Mesenchymal stem cell (in vitro differentiated cells and primary cell): ENCODE data around the gene TNRC6C.

Experiments used
- DNase-seq: peaks from one replicate; pipeline ENCODE4 v3.0.0-alpha.2; 2013
- H2AFZ ChIP-seq: one replicate; pipeline ENCODE4 v1.6.1; 2013; ENCODE audit warnings: low read depth, mild to moderate bottlenecking, control low read depth, inconsistent platforms, low read length, moderate library complexity
- H2AK5ac ChIP-seq: 2 replicates; pipeline ENCODE4 v1.6.1; 2013; ENCODE audit warnings: low read length, moderate library complexity, mild to moderate bottlenecking, inconsistent platforms; ENCODE audit not compliant: severe bottlenecking
- H2BK120ac ChIP-seq: one replicate; pipeline ENCODE4 v1.6.1; 2013; ENCODE audit warnings: low read depth, mild to moderate bottlenecking, inconsistent platforms, low read length, moderate library complexity
- H2BK12ac ChIP-seq, 2 experiments: one replicate each; pipeline ENCODE4 v1.6.1; 2013; ENCODE audit warnings: inconsistent platforms in 2 of 2, low read length in 2 of 2, mild to moderate bottlenecking in 2 of 2, moderate library complexity in 2 of 2, control low read depth in 1 of 2
- H2BK15ac ChIP-seq: one replicate; pipeline ENCODE4 v1.6.1; 2013; ENCODE audit warnings: mild to moderate bottlenecking, low read depth, inconsistent platforms; ENCODE audit not compliant: poor library complexity, severe bottlenecking
- H2BK5ac ChIP-seq: 2 replicates; pipeline ENCODE4 v1.6.1; 2013; ENCODE audit warnings: low read depth, mild to moderate bottlenecking, low read length, control low read depth, inconsistent platforms; ENCODE audit not compliant: poor library complexity, severe bottlenecking
- H3K14ac ChIP-seq, 2 experiments: one replicate each; pipeline ENCODE4 v1.6.1; 2013; ENCODE audit warnings: inconsistent platforms in 2 of 2, low read length in 2 of 2, control low read depth in 1 of 2, mild to moderate bottlenecking in 1 of 2, moderate library complexity in 1 of 2
- H3K18ac ChIP-seq, 2 experiments: one replicate each; pipeline ENCODE4 v1.6.1; 2013; ENCODE audit warnings: inconsistent platforms in 2 of 2, low read length in 2 of 2, control low read depth in 1 of 2, low read depth in 1 of 2, mild to moderate bottlenecking in 1 of 2
- H3K23ac ChIP-seq, 2 experiments: one replicate each; pipeline ENCODE4 v1.6.1; 2013; ENCODE audit warnings: inconsistent platforms in 2 of 2, low read length in 2 of 2, mild to moderate bottlenecking in 2 of 2, moderate library complexity in 2 of 2, control low read depth in 1 of 2
- H3K27ac ChIP-seq: 2 replicates; pipeline ENCODE4 v1.5.1; 2013; ENCODE audit warnings: mild to moderate bottlenecking, moderate library complexity, low read length, control low read depth, inconsistent platforms; ENCODE audit not compliant: poor library complexity, severe bottlenecking
- H3K27me3 ChIP-seq, 2 experiments: 2 replicates each; pipeline versions ENCODE4 v1.6.1 to v1.7.0; 2013; ENCODE audit warnings: low read length in 2 of 2, mild to moderate bottlenecking in 2 of 2, moderate library complexity in 2 of 2, control low read depth in 1 of 2, inconsistent platforms in 1 of 2; ENCODE audit not compliant: control insufficient read depth in 1 of 2, insufficient read depth in 1 of 2
- H3K36me3 ChIP-seq, 2 experiments: 2 replicates each; pipeline versions ENCODE4 v1.6.1 to v1.7.0; 2013; ENCODE audit warnings: low read length in 2 of 2, control low read depth in 1 of 2, inconsistent platforms in 1 of 2, low read depth in 1 of 2, mild to moderate bottlenecking in 1 of 2; ENCODE audit not compliant: insufficient read depth in 2 of 2, control insufficient read depth in 1 of 2
- H3K4ac ChIP-seq, 2 experiments: one replicate each; pipeline ENCODE4 v1.6.1; 2013; ENCODE audit warnings: inconsistent platforms in 2 of 2, low read length in 2 of 2, mild to moderate bottlenecking in 2 of 2, moderate library complexity in 2 of 2, control low read depth in 1 of 2, low read depth in 1 of 2
- H3K4me1 ChIP-seq: 2 replicates; pipeline ENCODE4 v1.6.1; 2013; ENCODE audit warnings: low read depth, low read length, control low read depth; ENCODE audit not compliant: control insufficient read depth, insufficient read depth
- H3K4me2 ChIP-seq: 2 replicates; pipeline ENCODE4 v1.6.1; 2013; ENCODE audit warnings: low read length, mild to moderate bottlenecking, inconsistent platforms; ENCODE audit not compliant: poor library complexity, severe bottlenecking
- H3K4me3 ChIP-seq, 2 experiments: 2 replicates each; pipeline versions ENCODE4 v1.5.1 to v1.7.0; 2013; ENCODE audit warnings: low read length in 2 of 2, mild to moderate bottlenecking in 2 of 2, control low read depth in 1 of 2, low read depth in 1 of 2; ENCODE audit not compliant: insufficient read depth in 1 of 2
- H3K79me1 ChIP-seq: replicated peaks from 2 replicates; pipeline ENCODE4 v1.6.1; 2013; ENCODE audit warnings: mild to moderate bottlenecking, control low read depth, low read length, inconsistent platforms; ENCODE audit not compliant: poor library complexity, severe bottlenecking
- H3K9ac ChIP-seq: 2 replicates; pipeline ENCODE4 v1.7.0; 2013; ENCODE audit warnings: mild to moderate bottlenecking, low read length, moderate library complexity
- H3K9me3 ChIP-seq: 2 replicates; pipeline ENCODE4 v1.7.0; 2013; ENCODE audit warnings: mild to moderate bottlenecking, low read length; ENCODE audit not compliant: control insufficient read depth
- H4K8ac ChIP-seq: one replicate; pipeline ENCODE4 v1.6.1; 2013; ENCODE audit warnings: inconsistent platforms, mild to moderate bottlenecking, low read length, moderate library complexity
- H4K91ac ChIP-seq: one replicate; pipeline ENCODE4 v1.6.1; 2013; ENCODE audit warnings: mild to moderate bottlenecking, low read length, inconsistent platforms
- WGBS: methylation state at CpG from one replicate; pipeline ENCODE4 v1.1.7; 2013; ENCODE audit warnings: mixed read lengths; 5-methylcytosine and 5-hydroxymethylcytosine counted together

Gene TNRC6C

GRCh38 chr17:78038748-78039288, 80.3 kb downstream of the TNRC6C start:
- no peak overlapping the region for H3K27ac ChIP-seq
- 97% methylated on average over 11 of the region's 11 CpGs for WGBS

DNA sequence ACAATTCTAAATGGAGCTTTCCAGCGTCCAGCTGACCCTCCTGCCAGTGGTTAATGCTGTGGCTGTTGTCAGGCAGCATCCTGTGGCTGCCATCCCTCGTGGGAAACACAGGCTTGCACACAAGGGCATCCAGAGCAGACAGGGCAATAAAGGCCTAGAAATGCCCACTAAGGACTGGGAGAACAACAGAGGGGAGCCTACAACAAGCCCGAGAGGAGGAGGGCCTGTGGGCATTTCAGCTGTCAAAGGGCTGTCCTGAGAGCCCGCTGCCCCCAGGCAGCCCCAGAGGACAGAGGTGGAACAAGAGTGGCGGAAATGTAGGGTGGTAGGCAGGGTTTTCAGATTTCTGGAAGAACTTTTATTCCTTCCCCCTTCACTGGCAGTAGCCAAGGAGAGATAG, 81.1 kb downstream of the TNRC6C start:
- no peak for DNase-seq
- Histone ChIP-seq H2BK120ac (no peak overlapping the region), H4K91ac (no peak overlapping the region), H3K4me3 (no peak overlapping the region), H3K36me3 (peaks cover 3 to 4% of the 10 kb centered on the region in 2 experiments), H3K9ac (no peak overlapping the region), H3K27ac (no peak overlapping the region), H3K4ac (no peak overlapping the region), H2AK5ac (no peak overlapping the region), H4K8ac (peak overlapping the region; percentile 59), H2BK5ac (no peak overlapping the region), H2BK15ac (no peak overlapping the region), H3K4me2 (no peak overlapping the region), H3K4me1 (peaks cover 5% of the 10 kb centered on the region), H3K9me3 (no peaks in the 10 kb centered on the region), H3K23ac (no peak overlapping the region), H2AFZ (no peak overlapping the region), H3K79me1 (peaks cover 2% of the 10 kb centered on the region), H3K14ac (no peak overlapping the region), H2BK12ac (peak overlapping the region in 1 of 2 experiments; percentile 0), H3K27me3 (no peaks in the 10 kb centered on the region), H3K18ac (no peak overlapping the region)
- 93% methylated on average over 3 of the region's 5 CpGs for WGBS

More at GRCh38 chr17:78038748-78039288, 80.3 kb downstream of the TNRC6C start:
- no peak overlapping the region for H4K91ac ChIP-seq
- no peak overlapping the region for H3K4me3 ChIP-seq
- no peak overlapping the region for H3K4ac ChIP-seq
- H3K79me1 ChIP-seq: peaks cover 2% of the 10 kb centered on the region
- H2BK120ac ChIP-seq: no peak overlapping the region
- no peaks in the 10 kb centered on the region for H3K27me3 ChIP-seq
- no peaks in the 10 kb centered on the region for H3K9me3 ChIP-seq
- DNase-seq: no peak
- no peak overlapping the region for H4K8ac ChIP-seq
- no peak overlapping the region for H2AFZ ChIP-seq
- H3K23ac ChIP-seq: no peak overlapping the region
- H2BK15ac ChIP-seq: no peak overlapping the region
- no peak overlapping the region for H2BK5ac ChIP-seq
- H3K9ac ChIP-seq: no peak overlapping the region
- H2AK5ac ChIP-seq: no peak overlapping the region
- no peak overlapping the region for H3K14ac ChIP-seq
- no peak overlapping the region for H2BK12ac ChIP-seq
- H3K18ac ChIP-seq: no peak overlapping the region
- peaks cover 6% of the 10 kb centered on the region for H3K4me1 ChIP-seq
- H3K4me2 ChIP-seq: no peak overlapping the region
- peaks cover 3 to 9% of the 10 kb centered on the region in 2 experiments for H3K36me3 ChIP-seq

DNA sequence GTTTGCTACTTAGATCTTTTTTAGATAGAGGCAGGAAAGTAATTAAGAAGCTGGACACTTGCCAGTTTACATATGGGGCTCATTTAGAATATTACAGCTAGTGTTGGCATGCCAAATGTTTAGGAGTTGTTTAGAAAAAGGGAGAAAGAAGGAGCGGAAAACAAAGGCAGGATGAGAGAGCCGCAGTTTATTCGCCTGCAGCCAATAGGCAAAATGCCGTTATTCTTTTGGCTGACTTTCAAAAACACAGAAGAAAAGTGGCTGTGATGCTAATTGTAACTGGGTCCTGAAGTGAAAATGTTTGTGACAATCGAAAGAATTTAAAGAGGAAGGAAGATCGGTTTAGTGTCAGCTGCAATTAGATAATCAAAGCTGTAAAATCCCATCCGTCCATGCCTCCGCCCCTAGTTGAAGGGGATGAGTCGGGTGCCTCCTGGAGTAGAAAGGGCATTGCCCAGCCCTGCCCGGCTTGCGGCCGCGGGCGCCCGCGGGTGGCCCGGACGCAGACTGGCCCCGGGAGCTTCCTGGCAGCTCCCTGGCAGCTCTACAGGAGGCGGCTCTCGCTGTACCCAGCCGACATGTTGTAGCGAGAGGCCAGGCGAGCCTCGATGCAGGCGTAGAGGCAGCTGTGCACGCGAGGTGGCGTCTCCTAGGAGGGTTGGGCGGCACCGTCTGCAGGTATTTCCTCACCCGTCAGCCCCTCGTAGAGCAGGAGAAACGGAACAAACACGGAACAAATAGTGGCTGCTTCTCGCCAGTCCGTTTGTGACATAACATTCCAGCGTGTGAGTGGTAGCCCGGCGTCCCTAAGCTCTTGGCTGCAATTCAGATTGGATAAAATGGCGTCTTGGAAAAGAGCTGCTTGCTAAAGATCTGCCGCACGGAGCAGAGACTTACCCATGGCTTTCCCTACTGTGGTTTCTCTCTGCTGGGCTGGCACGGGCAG, 82.2 kb downstream of the TNRC6C start:
- H3K4me1 ChIP-seq: peaks cover 2% of the 10 kb centered on the region
- H2BK12ac ChIP-seq: peak overlapping the region in 1 of 2 experiments; percentile 38
- H2BK5ac ChIP-seq: no peak overlapping the region
- peak overlapping the region in 1 of 2 experiments; percentile 90 for H3K4me3 ChIP-seq
- H4K91ac ChIP-seq: peak overlapping the region; percentile 67
- H2BK120ac ChIP-seq: peak overlapping the region; percentile 52
- H3K9ac ChIP-seq: peak overlapping the region; percentile 91
- H3K18ac ChIP-seq: peak overlapping the region; percentile 44 to 61
- DNase-seq: no peak
- H3K9me3 ChIP-seq: no peaks in the 10 kb centered on the region
- H3K4ac ChIP-seq: peak overlapping the region in 1 of 2 experiments; percentile 60
- 93% methylated on average over 44 of the region's 44 CpGs for WGBS
- no peak overlapping the region for H2BK15ac ChIP-seq
- peaks cover 3 to 4% of the 10 kb centered on the region in 2 experiments for H3K36me3 ChIP-seq
- no peak overlapping the region for H3K23ac ChIP-seq
- H2AFZ ChIP-seq: no peak overlapping the region
- H3K14ac ChIP-seq: no peak overlapping the region
- no peaks in the 10 kb centered on the region for H3K27me3 ChIP-seq
- peaks cover 4% of the 10 kb centered on the region for H3K79me1 ChIP-seq
- no peak overlapping the region for H3K27ac ChIP-seq
- H3K4me2 ChIP-seq: no peak overlapping the region
- peak overlapping the region; percentile 47 for H4K8ac ChIP-seq
- H2AK5ac ChIP-seq: no peak overlapping the region
